ENCODE results near the gene DRC3. TPM values are rescaled to one million over a fixed set of nuclear protein-coding genes. Genes with fewer than 3 reads are reported as not detected.
A peak's percentile ranks its signal among the peaks of the same experiment; 100 is the strongest.

DRC3 gene
- total RNA-seq, 1 donor from 2014 or later: 0.43 TPM

- Histone ChIP-seq H3K79me2 (ENCODE audit: insufficient read depth, low read length) (no peaks in the 10 kb centered on the region), H3K27ac (ENCODE audit: low read depth, low read length) (no peak overlapping the region), H3K9me3 (ENCODE audit: insufficient read depth, low read depth, low read length) (no peaks in the 10 kb centered on the region), H4K20me1 (ENCODE audit: insufficient read depth, low read length) (no peaks in the 10 kb centered on the region), H3K4me1 (ENCODE audit: insufficient read depth, low read length) (peaks cover 6% of the 10 kb centered on the region), H2AFZ (ENCODE audit: low read depth, low read length) (no peak overlapping the region), H3K4me3 (ENCODE audit: insufficient read depth, low read depth, low read length) (no peak overlapping the region), H3K4me2 (ENCODE audit: low read length) (no peak overlapping the region), H3K36me3 (ENCODE audit: insufficient read depth, low read length) (no peaks in the 10 kb centered on the region), H3K9ac (ENCODE audit: low read length) (no peak overlapping the region), H3K27me3 (ENCODE audit: insufficient read depth, low read length) (no peaks in the 10 kb centered on the region)
- TF ChIP-seq EZH2 (IDR thresholded peaks at IDR 0.05; ENCODE audit: insufficient read depth, low read length) (no peak), CTCF (IDR thresholded peaks at IDR 0.05; ENCODE audit: insufficient read depth, low read depth, low read length) (no peak)
- Mint-ChIP-seq H3K27me3 (ENCODE audit: low read depth, unreplicated experiment) (peaks cover 9% of the 10 kb centered on the region), H3K27ac (ENCODE audit: unreplicated experiment) (no peak overlapping the region), H3K4me3 (ENCODE audit: unreplicated experiment) (no peak overlapping the region), H3K4me1 (ENCODE audit: low read depth, unreplicated experiment) (peaks cover 15% of the 10 kb centered on the region), H3K9me3 (ENCODE audit: unreplicated experiment) (no peaks in the 10 kb centered on the region), H3K36me3 (ENCODE audit: low read depth, unreplicated experiment) (peaks cover 6% of the 10 kb centered on the region)
- DNase-seq (ENCODE audit: low read depth): no peak
- no peak for FAIRE-seq
These were observed 29.5 kb downstream of the DRC3 start for GRCh38 chr17:18002171-18002570.

- Mint-ChIP-seq H3K4me3 (ENCODE audit: unreplicated experiment) (no peak overlapping the region), H3K27me3 (ENCODE audit: low read depth, unreplicated experiment) (peaks cover 5% of the 10 kb centered on the region), H3K27ac (ENCODE audit: unreplicated experiment) (no peak overlapping the region), H3K9me3 (ENCODE audit: unreplicated experiment) (no peaks in the 10 kb centered on the region), H3K4me1 (ENCODE audit: low read depth, unreplicated experiment) (peaks cover 20% of the 10 kb centered on the region), H3K36me3 (ENCODE audit: low read depth, unreplicated experiment) (peaks cover 13% of the 10 kb centered on the region)
- Histone ChIP-seq H3K9me3 (ENCODE audit: insufficient read depth, low read depth, low read length) (no peaks in the 10 kb centered on the region), H3K79me2 (ENCODE audit: insufficient read depth, low read length) (no peaks in the 10 kb centered on the region), H2AFZ (ENCODE audit: low read depth, low read length) (no peak overlapping the region), H3K27ac (ENCODE audit: low read depth, low read length) (no peak overlapping the region), H3K27me3 (ENCODE audit: insufficient read depth, low read length) (no peaks in the 10 kb centered on the region), H3K4me2 (ENCODE audit: low read length) (no peak overlapping the region), H3K4me1 (ENCODE audit: insufficient read depth, low read length) (peaks cover 15% of the 10 kb centered on the region), H3K9ac (ENCODE audit: low read length) (no peak overlapping the region), H4K20me1 (ENCODE audit: insufficient read depth, low read length) (no peaks in the 10 kb centered on the region), H3K4me3 (ENCODE audit: insufficient read depth, low read depth, low read length) (no peak overlapping the region), H3K36me3 (ENCODE audit: insufficient read depth, low read length) (no peaks in the 10 kb centered on the region)
- no peak for TF ChIP-seq CTCF (IDR thresholded peaks at IDR 0.05; ENCODE audit: insufficient read depth, low read depth, low read length)
- FAIRE-seq (no peak), DNase-seq (ENCODE audit: low read depth) (no peak)
These were observed 31.7 kb downstream of the DRC3 start for GRCh38 chr17:18004345-18004744.

GRCh38 chr17:18004884-18005305 is 32.2 kb downstream of the DRC3 start:
- peaks cover 15% of the 10 kb centered on the region for H3K4me1 ChIP-seq (ENCODE audit: insufficient read depth, low read length)
- no peak for FAIRE-seq

More at GRCh38 chr17:18004884-18005305, 32.2 kb downstream of the DRC3 start:
- no peaks in the 10 kb centered on the region for H3K27me3 ChIP-seq (ENCODE audit: insufficient read depth, low read length)
- Mint-ChIP-seq H3K9me3 (ENCODE audit: unreplicated experiment) (no peaks in the 10 kb centered on the region), H3K27ac (ENCODE audit: unreplicated experiment) (no peak overlapping the region), H3K4me1 (ENCODE audit: low read depth, unreplicated experiment) (peaks cover 14% of the 10 kb centered on the region), H3K4me3 (ENCODE audit: unreplicated experiment) (no peak overlapping the region), H3K27me3 (ENCODE audit: low read depth, unreplicated experiment) (peaks cover 5% of the 10 kb centered on the region), H3K36me3 (ENCODE audit: low read depth, unreplicated experiment) (peaks cover 13% of the 10 kb centered on the region)
- H3K36me3 ChIP-seq (ENCODE audit: insufficient read depth, low read length): no peaks in the 10 kb centered on the region
- H3K27ac ChIP-seq (ENCODE audit: low read depth, low read length): no peak overlapping the region
- no peak overlapping the region for H3K4me2 ChIP-seq (ENCODE audit: low read length)
- no peak for DNase-seq (ENCODE audit: low read depth)
- H3K9ac ChIP-seq (ENCODE audit: low read length): no peak overlapping the region
- no peaks in the 10 kb centered on the region for H4K20me1 ChIP-seq (ENCODE audit: insufficient read depth, low read length)
- H3K79me2 ChIP-seq (ENCODE audit: insufficient read depth, low read length): no peaks in the 10 kb centered on the region
- TF ChIP-seq EZH2 (IDR thresholded peaks at IDR 0.05; ENCODE audit: insufficient read depth, low read length): no peak
- peak; percentile 33 for TF ChIP-seq CTCF (IDR thresholded peaks at IDR 0.05; ENCODE audit: insufficient read depth, low read depth, low read length)
- H3K4me3 ChIP-seq (ENCODE audit: insufficient read depth, low read depth, low read length): no peak overlapping the region
- no peak overlapping the region for H2AFZ ChIP-seq (ENCODE audit: low read depth, low read length)
- no peaks in the 10 kb centered on the region for H3K9me3 ChIP-seq (ENCODE audit: insufficient read depth, low read depth, low read length)
